ENCODE results near the gene POLK.
"Not testable (repeated sequence)": the region's sequence is repeated elsewhere in the genome, so short reads cannot be mapped to it uniquely, and the experiment has no call there.

POLK gene

GRCh38 chr5:75482482-75482881, 29.2 kb upstream of the POLK start:
- H3K36me3 ChIP-seq (replicated peaks) = no peaks in the 10 kb centered on the region
- TF ChIP-seq CTCF (IDR thresholded peaks at IDR 0.05; ENCODE audit: low read depth, low read length, missing control alignments) = peak; percentile 22
- no peak overlapping the region for H3K27ac ChIP-seq
- in situ Hi-C loops (cut with HindIII; ENCODE audit: low pct_ligation_motif_present, low sequenced_read_pairs) = no loop called here
- H3K27me3 ChIP-seq (replicated peaks) = no peaks in the 10 kb centered on the region
- DNase-seq = peak; percentile 6
- no peak overlapping the region for H3K4me3 ChIP-seq (ENCODE audit: low read depth, low read length)

GRCh38 chr5:75484605-75485004, 27.1 kb upstream of the POLK start:
- in situ Hi-C loops (cut with HindIII; ENCODE audit: low pct_ligation_motif_present, low sequenced_read_pairs) = no loop called here
- no peak overlapping the region for H3K4me3 ChIP-seq (ENCODE audit: low read depth, low read length)
- H3K36me3 ChIP-seq (replicated peaks) = no peaks in the 10 kb centered on the region
- DNase-seq = no peak
- no peak for TF ChIP-seq CTCF (IDR thresholded peaks at IDR 0.05; ENCODE audit: low read depth, low read length, missing control alignments)
- no peaks in the 10 kb centered on the region for H3K27me3 ChIP-seq (replicated peaks)
- no peak overlapping the region for H3K27ac ChIP-seq

GRCh38 chr5:75489847-75490246, 21.8 kb upstream of the POLK start:
- H3K36me3 ChIP-seq (replicated peaks); H3K27ac ChIP-seq; H3K27me3 ChIP-seq (replicated peaks); in situ Hi-C loops (cut with HindIII; ENCODE audit: low pct_ligation_motif_present, low sequenced_read_pairs); H3K4me3 ChIP-seq (ENCODE audit: low read depth, low read length); DNase-seq: not testable (repeated sequence)

GRCh38 chr5:75491621-75492020, 20.1 kb upstream of the POLK start:
- Histone ChIP-seq H3K36me3 (replicated peaks) (no peaks in the 10 kb centered on the region), H3K4me3 (ENCODE audit: low read depth, low read length) (no peak overlapping the region), H3K27ac (no peak overlapping the region), H3K27me3 (replicated peaks) (no peaks in the 10 kb centered on the region)
- in situ Hi-C loops (cut with HindIII; ENCODE audit: low pct_ligation_motif_present, low sequenced_read_pairs) = no loop called here
- no peak for DNase-seq
- no peak for TF ChIP-seq CTCF (IDR thresholded peaks at IDR 0.05; ENCODE audit: low read depth, low read length, missing control alignments)

GRCh38 chr5:75496026-75496425, 15.7 kb upstream of the POLK start:
- Histone ChIP-seq H3K27ac (no peak overlapping the region), H3K36me3 (replicated peaks) (peaks cover 2% of the 10 kb centered on the region), H3K4me3 (ENCODE audit: low read depth, low read length) (no peak overlapping the region), H3K27me3 (replicated peaks) (no peaks in the 10 kb centered on the region)
- in situ Hi-C loops (cut with HindIII; ENCODE audit: low pct_ligation_motif_present, low sequenced_read_pairs) = no loop called here
- no peak for DNase-seq
- TF ChIP-seq CTCF (IDR thresholded peaks at IDR 0.05; ENCODE audit: low read depth, low read length, missing control alignments) = no peak

GRCh38 chr5:75498208-75498777, 13.4 kb upstream of the POLK start:
- in situ Hi-C loops (cut with HindIII; ENCODE audit: low pct_ligation_motif_present, low sequenced_read_pairs) = no loop called here
- no peak overlapping the region for H3K4me3 ChIP-seq (ENCODE audit: low read depth, low read length)
- H3K27me3 ChIP-seq (replicated peaks) = no peaks in the 10 kb centered on the region
- TF ChIP-seq CTCF (IDR thresholded peaks at IDR 0.05; ENCODE audit: low read depth, low read length, missing control alignments) = no peak
- peaks cover 2% of the 10 kb centered on the region for H3K36me3 ChIP-seq (replicated peaks)
- H3K27ac ChIP-seq = no peak overlapping the region
- no peak for DNase-seq

- in situ Hi-C loops (cut with HindIII; ENCODE audit: low pct_ligation_motif_present, low sequenced_read_pairs); H3K27me3 ChIP-seq (replicated peaks); H3K27ac ChIP-seq; H3K36me3 ChIP-seq (replicated peaks); H3K4me3 ChIP-seq (ENCODE audit: low read depth, low read length); DNase-seq: not testable (repeated sequence)
Observed at GRCh38 chr5:75498875-75499274, 12.8 kb upstream of the POLK start.

- DNase-seq; H3K36me3 ChIP-seq (replicated peaks); H3K4me3 ChIP-seq (ENCODE audit: low read depth, low read length); H3K27me3 ChIP-seq (replicated peaks); H3K27ac ChIP-seq; in situ Hi-C loops (cut with HindIII; ENCODE audit: low pct_ligation_motif_present, low sequenced_read_pairs): not testable (repeated sequence)
Observed at GRCh38 chr5:75505112-75505511, 6.6 kb upstream of the POLK start.
